PFSK-1 (cell line): Measurements from ENCODE around the gene CLCF1.

ENCODE experiments used
- POLR2AphosphoS5 ChIP-seq: IDR thresholded peaks from 2 replicates; pipeline ENCODE4 v1.6.1; 2012; ENCODE audit warnings: low read depth, mild to moderate bottlenecking, control low read depth, low read length, moderate library complexity
- SIN3A ChIP-seq: IDR thresholded peaks from 2 replicates; pipeline ENCODE4 v1.6.1; 2012; ENCODE audit warnings: mild to moderate bottlenecking, low read length, moderate library complexity, borderline replicate concordance; ENCODE audit not compliant: insufficient read depth

DNA sequence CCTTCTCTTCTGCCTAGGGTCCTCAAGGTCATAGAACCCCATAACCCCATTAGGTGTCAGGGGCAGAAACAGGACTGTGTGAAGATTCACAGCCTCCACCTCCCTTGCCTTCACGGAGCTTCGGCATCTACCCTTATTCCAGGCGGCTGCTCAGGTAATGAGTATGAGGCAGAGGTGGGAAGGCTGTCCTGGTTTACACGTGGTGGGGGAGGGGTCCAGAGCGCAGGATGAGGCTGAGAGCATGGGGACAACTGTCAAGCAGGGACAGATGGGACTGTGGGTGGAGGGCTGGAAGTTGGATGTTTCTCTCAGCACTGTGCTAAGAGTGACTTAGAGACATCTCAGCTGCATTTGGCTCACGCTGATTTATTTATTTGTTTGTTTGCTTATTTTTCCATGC, 14.1 kb upstream of the CLCF1 start:
- no peak for TF ChIP-seq POLR2AphosphoS5
- TF ChIP-seq SIN3A = no peak
